HPDE6-E6E7 (cell line): ENCODE results near the gene TMEM132C.
"Not testable (repeated sequence)": the region's sequence is repeated elsewhere in the genome, so short reads cannot be mapped to it uniquely, and the experiment has no call there.

Source experiments
- DNase-seq: peaks from one replicate; pipeline ENCODE4 v3.0.0; 2011; ENCODE audit warnings: missing footprints; ENCODE audit errors: extremely low spot score

The TMEM132C gene

DNA sequence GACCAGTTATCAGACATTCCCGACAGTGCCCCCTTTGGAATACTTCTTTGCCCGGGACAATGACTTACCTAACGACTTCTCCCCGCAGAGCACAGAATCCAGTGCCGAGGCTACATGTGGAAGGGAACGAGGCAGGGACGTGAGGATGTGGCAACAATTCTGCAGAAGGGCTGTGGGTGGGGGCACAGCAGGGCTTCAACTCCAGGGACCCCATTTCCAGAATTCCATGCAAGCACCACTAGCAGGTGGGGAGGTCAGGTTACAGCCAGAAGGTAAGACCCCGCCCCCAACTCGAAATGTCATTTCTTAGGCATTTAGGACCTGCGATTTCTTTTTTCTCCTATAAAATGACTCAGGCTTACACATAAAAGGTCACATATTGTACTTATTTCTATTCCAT lies 207.9 kb downstream of the TMEM132C start:
- DNase-seq: no peak

DNA sequence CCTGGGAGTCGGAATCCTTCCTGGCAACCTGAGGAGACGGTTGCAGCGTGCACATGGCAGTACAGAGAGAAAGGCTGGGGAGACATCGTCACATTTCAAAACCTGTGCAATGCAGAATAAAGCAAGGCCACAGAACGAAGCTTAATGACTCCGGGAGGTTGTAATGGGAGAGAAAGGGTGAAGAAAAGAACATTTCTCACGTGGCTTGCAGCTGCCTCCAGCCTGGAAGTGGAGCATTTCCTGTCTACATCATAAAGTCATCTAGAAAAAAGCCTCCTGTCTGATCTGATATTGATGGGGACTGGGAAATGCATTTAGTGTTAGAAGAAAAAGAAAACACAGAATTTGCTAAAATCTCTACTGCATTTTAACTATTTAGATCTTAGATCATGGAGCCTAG lies 209.3 kb downstream of the TMEM132C start:
- no peak for DNase-seq

DNA sequence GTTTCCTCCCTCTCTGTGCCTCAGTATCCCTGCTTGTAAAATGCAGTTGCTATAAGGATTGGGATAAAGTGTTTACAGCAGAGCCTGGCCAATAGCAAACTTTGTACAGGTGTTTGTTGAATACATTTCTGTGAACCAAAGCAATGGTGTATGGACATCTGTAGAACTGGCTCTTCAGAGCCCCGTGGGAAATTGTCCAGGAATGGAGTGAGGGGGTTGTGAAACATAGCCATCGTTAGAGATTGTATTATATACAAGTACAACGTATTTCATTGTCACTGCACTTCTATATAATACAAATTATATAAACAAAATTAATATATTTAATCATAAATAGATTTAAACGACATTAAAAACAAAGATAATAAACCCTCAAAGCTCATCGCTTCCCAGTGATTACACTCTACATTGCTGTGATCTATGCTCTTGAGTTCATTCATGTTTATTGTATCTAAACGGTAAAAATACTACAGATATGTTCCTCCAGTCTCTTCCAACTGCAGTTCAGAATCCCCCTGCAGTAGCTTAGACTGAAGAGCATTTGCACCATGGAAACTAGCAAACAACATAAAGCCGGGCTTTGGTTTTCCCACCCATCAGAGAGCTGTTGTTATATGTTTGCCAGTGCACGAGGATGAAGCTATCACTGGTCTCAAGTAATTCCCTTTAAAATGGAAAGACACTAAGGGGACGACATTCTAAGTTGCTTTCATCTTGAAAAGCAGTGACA lies 216.7 kb downstream of the TMEM132C start:
- no peak for DNase-seq

DNA sequence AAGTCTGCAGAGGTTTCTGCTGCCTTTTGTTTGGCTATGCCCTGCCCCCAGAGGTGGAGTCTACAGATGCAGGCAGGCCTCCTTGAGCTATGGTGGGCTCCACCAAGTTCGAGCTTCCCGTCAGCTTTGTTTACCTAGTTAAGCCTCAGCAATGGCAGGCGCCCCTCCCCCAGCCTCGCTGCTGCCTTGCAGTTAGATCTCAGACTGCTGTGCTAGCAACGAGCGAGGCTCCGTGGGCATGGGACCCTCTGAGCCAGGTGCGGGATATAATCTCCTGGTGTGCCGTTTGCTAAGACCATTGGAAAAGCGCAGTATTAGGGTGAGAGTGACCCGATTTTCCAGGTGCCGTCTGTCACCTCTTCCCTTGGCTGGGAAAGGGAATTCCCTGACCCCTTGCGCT lies 230.4 kb downstream of the TMEM132C start:
- not testable (repeated sequence) for DNase-seq

DNA sequence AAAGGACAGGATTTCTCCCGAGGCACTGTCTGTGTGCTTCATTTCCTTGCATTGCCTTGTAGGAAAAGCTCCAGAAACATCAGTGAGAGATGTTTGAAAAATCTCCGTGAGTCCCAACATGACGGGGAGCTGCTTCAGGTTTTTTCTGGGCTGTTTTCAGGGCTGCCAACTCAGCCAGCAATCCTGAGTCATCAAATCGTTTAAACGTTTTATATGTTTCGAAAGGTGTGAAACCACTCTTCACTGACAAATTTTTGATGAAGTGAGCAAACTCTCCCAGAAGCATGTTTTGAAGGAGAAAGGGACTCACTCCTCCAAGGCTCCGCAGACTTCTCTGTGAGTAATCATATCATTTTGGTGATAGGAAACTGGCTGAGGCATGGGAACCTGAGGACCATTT lies 240.5 kb downstream of the TMEM132C start:
- no peak for DNase-seq

DNA sequence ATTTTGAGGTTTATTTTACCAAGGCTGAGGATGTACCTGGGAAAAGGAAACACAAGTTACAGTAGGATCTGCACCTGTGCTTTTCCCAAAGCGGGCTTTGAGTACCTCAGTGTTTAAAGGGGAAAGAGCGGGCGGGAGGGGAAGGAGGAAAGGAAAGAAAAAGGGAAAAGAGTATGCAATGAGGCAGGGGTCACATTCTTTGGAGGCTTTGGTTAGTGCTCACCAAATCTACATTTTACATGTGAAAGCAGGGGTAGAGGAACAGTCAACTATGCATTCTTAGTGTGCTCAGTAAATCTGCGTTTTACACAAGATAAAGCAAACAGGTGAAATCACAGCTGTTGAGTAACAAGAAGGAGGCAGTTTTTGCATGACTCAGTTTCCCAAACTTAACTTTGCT lies 242.2 kb downstream of the TMEM132C start:
- no peak for DNase-seq

DNA sequence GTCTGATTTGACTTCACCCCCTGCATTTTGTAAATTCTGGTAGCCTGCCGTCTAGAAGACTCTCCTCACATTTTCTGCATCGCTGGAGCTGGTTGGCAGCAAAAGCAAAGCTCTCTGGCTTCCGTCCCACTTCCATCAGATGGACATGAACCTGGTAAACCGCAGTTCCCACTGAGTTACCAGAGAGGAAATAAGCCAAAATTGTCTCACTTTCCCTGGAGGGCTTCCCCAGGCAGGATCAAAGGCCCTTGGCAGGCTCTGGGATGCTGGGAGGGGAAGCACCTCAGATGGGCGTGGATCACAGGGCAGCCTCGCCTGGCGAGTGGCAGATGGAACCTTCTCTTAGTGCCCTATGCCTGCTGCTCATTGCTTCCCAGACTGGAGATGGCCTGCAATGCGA lies 243.5 kb downstream of the TMEM132C start:
- no peak for DNase-seq

DNA sequence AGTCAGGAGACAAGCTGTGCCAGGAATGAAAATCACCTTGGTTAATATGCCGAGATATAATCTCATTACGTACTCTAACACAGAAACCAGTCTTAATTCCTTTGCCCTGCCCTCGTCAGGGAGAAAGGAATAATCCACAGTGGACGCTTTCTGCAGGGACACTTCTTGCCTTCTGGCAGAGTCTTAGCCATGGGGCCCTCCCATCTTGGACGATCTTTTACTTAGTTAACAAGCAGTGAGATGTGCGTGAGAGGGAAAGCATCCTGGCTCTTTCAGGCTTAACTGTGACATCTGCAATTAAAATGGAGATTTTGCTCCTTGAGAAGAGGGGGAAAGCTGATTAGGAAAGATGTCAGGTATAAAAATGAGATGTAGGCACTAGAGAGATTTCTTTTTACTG lies 246.4 kb downstream of the TMEM132C start:
- no peak for DNase-seq

DNA sequence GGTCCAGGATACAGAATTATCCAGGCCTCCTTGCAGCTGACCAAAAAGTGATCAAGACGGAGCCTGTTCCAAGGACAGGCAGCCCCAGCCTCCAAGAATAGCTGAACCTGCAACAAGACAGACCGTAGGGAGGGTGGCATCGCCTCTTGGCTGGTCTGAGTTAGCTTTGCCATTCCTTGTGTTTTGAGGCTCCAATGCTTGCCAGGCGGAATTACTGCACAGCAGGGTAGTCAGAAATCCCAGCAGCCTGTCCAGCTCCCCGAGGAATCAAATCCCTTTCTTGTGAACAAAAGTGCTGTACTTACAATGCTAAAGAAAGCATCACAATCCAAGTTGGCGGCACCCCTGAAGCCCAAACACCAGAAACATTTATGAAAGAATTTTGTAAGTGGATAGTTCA lies 246.9 kb downstream of the TMEM132C start:
- no peak for DNase-seq

DNA sequence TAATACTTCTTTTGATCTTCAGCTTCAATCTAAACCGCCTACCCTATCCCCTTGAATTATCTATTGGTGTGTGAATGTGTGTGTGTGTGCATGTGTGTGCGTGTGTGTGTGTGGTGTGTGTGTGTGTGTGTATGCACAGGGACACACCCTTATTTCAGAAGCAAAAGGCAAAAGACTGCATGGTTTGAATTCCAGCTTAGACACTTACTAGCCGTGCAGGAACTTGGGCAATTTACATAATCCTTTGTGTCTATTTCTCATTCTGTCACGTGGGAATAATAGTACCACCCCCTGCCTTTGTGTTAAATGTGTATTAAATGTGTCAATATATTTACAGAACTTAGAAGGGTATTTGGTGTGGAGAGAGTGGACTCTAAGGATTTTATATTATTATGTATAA lies 251.7 kb downstream of the TMEM132C start:
- DNase-seq: no peak

DNA sequence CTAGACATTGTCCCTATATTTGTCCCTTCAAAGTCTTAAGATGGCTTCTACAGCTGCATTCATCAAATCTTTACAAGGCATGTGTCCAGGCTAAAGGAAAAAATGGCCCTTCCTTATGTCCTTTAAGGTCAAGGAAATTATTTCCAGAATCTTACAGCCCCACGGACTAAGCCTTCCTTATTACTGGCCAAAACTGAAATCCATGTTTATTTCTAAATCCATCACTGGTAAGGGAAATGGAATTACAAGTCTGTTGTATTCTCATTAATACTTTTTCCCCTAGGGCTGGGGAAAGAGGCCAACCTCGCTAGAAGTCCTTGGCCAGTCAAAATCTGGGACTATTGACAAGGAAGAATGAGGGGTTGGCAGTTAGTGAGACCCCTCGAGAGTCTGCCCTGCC lies 252.5 kb downstream of the TMEM132C start:
- no peak for DNase-seq

DNA sequence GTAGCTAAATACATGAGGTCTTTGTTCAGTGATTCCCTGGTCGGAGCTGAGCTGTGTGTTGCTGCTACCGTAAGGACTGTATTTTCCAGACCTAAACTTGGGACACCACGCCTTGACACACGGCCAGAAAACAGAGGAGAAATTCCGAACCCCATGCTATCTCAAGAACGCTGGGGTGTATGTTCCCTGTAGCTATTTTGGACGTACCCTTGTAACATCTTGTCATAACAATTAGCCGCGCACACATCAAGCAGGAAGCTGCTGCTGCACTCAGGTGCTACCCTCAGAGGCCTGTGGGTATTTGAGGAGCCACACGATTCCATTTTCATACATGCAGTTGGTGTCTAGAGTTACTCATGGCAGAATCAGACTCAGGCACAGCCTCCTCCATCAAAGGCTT lies 255.0 kb downstream of the TMEM132C start:
- no peak for DNase-seq

DNA sequence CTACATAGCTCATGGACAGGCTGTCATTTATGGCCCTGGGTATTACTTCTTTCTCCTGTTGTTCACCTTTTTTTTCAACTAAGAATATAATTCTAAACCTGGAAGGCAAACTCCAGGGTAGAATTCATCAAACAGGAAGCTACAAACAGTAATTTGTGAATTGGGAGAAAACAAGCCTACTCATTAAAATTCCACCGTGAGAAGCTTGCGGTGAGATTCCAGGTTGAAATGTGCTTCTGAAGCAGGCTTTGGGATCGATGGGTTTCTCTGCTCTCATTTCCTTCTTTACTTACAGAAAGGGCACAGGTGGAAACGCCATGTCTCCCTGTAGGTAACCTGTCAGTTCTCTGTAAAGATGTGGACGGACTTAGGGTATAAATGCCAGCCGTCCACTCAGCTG lies 257.5 kb downstream of the TMEM132C start:
- no peak for DNase-seq

DNA sequence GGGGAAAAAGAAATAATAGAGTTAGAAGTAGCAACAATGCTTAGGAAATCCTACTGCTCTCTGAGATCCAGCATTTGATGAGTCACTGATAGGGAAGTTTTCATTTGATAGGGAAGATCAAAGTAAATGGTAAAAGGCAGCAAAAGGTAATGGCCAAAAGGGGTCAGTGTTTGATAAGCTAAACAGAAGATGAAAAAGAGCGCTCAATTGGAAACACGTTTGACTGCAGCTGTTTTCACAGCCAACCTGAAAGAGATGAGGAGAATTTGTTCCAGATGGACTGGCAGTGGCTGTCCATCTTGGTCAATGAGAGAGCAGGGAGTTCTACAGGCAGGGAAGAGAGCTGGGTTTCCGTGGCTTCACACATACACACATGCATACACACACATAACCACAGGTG lies 264.2 kb downstream of the TMEM132C start:
- DNase-seq: no peak

DNA sequence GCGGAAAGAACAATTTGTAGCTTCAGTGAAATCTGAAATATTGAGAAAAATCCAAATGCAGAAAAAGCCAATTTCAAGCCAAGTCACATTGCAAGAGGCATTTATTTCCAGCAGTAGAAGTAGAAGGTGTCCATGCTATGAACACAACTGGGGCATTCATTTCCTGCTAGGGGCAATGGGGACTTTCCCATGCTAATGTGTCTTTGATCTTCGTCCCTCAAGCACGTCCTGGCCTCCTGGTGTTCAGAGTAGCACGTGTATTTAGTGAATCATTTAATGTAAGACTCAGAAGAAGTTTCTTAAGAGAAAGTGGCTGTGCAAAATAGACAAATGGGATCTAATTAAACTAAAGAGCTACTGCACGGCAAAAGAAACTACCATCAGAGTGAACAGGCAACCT lies 267.9 kb downstream of the TMEM132C start:
- DNase-seq: no peak

DNA sequence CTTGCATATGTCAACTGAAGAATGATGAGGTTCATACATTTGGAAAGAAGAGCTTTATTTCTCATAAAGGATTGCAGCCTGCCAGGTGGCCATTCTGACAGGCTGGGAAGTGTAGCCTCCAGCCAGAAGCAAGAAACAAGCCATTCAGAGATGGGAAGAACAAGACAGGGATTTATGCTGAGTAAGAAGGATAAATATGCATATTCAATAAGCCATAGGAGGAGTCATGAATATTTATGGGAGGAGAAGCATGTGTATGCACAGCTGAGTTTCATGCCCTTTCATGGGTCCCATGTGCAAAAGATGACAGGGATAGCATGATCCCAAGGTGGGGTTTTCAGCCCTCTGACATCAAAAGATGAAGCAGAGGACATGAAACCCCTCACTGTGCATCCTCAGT lies 269.8 kb downstream of the TMEM132C start:
- DNase-seq: no peak

DNA sequence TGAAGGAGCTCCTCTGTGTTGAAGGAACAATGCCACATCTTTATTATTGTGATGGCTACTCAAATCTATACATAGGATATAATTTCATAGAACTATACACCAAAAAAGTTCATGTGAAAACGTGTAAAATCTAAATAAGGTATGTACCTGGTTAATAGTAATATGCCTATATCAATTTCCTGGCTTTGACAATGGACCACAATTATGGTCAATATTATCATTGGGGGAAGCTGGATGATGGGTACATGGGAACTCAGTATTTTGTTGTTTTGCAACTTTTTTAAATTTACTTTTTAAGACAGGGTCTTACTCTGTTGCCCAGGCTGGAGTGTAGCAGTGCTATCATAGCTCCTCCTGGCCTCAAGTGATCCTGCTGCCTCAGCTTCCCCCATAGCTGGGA lies 270.7 kb downstream of the TMEM132C start:
- no peak for DNase-seq

DNA sequence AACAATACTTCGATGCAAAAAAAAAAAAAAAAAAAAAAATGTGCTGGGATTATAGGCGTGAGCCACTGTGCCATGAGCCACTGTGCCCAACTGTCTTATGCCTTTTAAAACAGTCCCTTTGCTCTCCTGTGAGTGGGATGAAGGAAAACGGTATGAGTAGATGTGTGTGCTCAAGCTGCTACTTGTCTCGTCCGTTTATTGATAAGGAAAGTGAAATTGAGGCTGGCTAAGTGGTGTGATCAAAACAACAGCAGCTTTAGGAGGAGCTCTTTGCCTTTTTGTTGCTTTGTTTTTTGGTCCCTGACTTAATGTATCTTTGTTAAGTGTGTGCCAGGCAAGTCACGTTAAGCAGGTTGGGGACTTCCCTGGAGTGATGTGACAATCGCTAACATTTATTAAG lies 275.9 kb downstream of the TMEM132C start:
- DNase-seq: no peak

DNA sequence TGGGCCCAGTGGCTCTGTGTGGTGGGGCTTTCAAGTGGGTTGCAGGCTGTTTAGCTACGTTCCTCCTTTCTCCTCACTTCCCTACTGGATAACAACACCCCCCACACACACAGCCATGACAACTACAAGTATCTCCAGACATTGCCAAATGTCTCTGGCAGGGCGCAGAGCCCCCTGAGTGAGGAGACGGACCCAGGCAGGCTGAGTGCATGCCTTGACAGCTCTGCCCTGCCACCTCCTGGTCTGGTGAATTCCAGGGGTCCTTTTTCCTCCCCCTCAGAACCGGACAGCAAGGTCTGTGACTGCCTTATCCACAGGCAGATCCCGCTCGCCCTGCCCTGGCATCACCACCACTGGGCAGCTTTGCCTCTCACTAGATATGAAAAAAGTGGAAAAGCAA lies 276.5 kb downstream of the TMEM132C start:
- DNase-seq: no peak

DNA sequence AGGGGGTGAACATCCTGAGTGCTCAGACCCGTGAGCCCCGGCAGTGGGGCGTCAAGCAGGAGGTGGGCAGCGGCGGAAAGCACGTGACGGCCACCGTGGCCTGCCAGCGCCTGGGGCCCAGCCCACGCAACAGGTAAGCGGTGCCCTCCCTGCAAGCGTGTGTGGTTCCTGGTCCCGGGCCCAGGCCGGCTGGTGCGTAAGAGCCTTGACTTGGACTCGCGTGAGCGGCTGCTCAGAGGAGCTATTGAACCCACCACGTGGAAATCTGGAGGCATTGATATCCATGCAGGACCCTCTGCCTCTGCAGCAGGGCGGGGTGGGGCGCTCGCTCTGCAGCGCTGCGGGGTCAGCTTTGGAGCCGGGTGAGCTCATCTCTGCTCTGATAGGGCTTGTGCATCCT lies 277.0 kb downstream of the TMEM132C start:
- DNase-seq: no peak

DNA sequence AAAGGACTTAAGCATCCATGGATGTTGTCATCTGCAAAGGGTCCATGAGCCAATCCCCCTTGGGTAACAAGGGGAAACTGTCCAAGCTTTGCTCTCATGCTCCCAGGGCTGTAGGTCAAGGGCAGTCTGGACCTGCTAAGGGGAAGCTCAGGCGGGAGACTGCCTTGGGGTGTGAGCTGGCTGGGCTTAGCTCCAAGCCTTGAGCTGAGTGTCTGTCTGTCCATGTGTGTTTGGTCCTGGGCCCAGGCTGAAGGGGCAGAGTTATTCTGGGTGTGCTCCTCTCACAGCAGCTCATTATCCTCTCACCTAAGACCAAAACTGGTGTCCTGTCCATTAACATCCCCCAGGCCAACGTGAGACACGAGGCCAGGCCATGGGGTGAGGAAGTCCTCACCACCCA lies 282.0 kb downstream of the TMEM132C start:
- no peak for DNase-seq

DNA sequence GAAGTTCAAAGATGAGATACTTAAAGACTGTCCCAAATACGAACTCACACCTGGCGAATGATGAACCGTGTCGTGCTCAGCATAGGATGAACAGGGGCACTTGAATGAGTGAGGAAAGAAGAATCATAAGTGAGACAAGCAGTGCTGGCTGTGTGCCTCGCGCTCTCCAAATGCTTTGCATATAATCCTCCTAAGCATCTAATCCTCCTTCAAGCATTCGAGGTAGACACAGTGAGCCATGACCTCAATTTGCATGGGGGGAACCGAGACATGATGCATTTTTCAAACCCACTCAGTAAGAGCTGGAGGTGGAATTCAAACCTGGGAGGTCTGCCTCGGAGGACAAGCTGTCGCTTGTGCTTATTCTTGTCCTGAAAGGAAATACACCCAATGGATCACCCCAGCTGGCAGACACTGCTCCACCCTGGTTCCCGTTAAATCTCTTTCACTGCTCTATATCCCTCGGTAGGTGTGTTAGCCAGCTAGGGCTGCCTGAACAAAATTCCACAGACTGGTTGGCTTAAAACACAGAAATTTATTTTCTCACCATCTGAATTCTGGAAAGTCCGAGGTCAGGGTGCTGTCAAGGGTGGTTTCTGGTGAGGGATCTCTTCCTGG lies 282.7 kb downstream of the TMEM132C start:
- no peak for DNase-seq

DNA sequence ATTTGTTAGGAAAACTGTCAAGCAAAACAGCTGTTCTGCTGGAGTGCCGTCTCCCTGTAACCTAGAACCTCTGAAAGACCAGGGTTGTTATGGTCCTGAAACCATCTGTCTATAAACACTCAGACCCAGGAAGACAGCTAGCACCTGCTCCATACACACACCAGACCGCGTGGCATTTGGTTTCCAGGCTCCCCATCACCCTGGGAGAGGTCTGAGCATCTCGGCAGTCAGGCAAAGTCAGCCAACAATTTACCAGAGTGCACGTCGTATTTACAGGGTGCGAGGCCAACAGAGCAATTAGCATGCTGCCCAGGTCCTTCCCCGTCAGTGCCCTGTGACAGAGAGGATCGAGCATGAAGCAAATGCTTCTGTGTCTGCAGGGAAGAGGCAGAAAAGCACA lies 284.3 kb downstream of the TMEM132C start:
- no peak for DNase-seq
